Measurements from ENCODE around the gene CEP72.

CEP72 gene

GRCh38 chr5:675111-675870, 63.2 kb downstream of the CEP72 start:
- H4K20me1 ChIP-seq (ENCODE audit: insufficient read depth, low read length) = no peaks in the 10 kb centered on the region

DNA sequence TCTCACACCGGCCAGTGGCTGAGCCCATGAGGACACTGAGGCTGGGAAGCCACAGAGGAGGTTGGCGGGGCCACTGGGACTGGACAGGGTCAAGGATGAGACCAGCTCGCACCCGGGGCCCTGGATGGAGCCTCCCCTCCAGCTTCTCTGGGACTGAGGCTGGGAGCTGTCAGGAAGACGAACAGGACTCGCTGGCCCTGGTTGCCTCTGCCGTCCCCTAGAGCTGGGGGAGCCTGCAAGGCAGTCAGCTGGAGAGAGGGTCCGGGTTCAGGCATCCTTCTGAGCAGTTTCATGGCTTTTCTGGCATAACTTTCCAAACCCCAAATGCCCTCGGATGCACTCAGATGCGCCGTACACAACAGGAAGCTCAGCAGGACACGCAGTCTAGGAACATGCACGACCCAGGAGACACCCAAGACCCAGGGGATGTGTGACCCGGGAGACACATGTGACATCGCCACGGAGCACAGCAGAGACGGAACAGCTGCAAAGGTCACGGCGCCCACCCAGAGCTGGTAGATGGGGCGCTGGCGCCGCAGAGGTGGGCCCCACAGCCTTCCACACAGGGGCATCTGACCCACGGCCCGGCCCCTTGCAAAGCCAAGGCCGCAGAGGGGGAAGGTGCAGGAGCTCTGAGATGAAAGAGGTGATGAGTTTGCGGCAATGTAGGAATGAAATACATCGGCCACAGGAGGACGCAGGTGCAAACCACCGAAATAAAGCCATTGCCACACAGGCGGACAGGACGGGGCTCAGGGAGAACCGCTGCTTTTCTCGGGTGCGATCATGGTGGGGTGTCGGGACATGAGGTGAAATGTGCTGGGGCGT, 63.9 kb downstream of the CEP72 start:
- no peak overlapping the region for H3K9ac ChIP-seq (ENCODE audit: low read length)
- no peaks in the 10 kb centered on the region for H3K9me2 ChIP-seq (ENCODE audit: low read depth, low read length)
- no peaks in the 10 kb centered on the region for H4K20me1 ChIP-seq (ENCODE audit: insufficient read depth, low read length)
- no peak overlapping the region for H2AFZ ChIP-seq (ENCODE audit: low read length)
- H3K4me3 ChIP-seq (ENCODE audit: low read depth, low read length, poor library complexity, severe bottlenecking) = no peak overlapping the region
- H3F3A ChIP-seq (ENCODE audit: insufficient read depth, low read length) = no peaks in the 10 kb centered on the region
- TF ChIP-seq CTCF (IDR thresholded peaks at IDR 0.05; ENCODE audit: low read length) = no peak
- TF ChIP-seq EZH2 (IDR thresholded peaks at IDR 0.05; ENCODE audit: borderline replicate concordance, low read length) = no peak
- H3K9me3 ChIP-seq (ENCODE audit: low read length) = no peaks in the 10 kb centered on the region
- H3K79me2 ChIP-seq (ENCODE audit: insufficient read depth, low read length) = no peaks in the 10 kb centered on the region
- no peaks in the 10 kb centered on the region for H3K4me1 ChIP-seq (ENCODE audit: insufficient read depth, low read length, severe bottlenecking)
- H3K27ac ChIP-seq (ENCODE audit: low read depth, low read length, poor library complexity, severe bottlenecking) = no peak overlapping the region
- no peaks in the 10 kb centered on the region for H3K27me3 ChIP-seq (ENCODE audit: insufficient read depth, low read length)
- no peak overlapping the region for H3K4me2 ChIP-seq (ENCODE audit: low read length)
- no peaks in the 10 kb centered on the region for H3K36me3 ChIP-seq (ENCODE audit: insufficient read depth, low read length)

More at GRCh38 chr5:675111-675870, 63.2 kb downstream of the CEP72 start:
- no peak for TF ChIP-seq EZH2 (IDR thresholded peaks at IDR 0.05; ENCODE audit: borderline replicate concordance, low read length)
- TF ChIP-seq CTCF (IDR thresholded peaks at IDR 0.05; ENCODE audit: low read length) = no peak
- H3F3A ChIP-seq (ENCODE audit: insufficient read depth, low read length) = no peaks in the 10 kb centered on the region
- no peak overlapping the region for H3K4me3 ChIP-seq (ENCODE audit: low read depth, low read length, poor library complexity, severe bottlenecking)
- no peaks in the 10 kb centered on the region for H3K4me1 ChIP-seq (ENCODE audit: insufficient read depth, low read length, severe bottlenecking)
- H2AFZ ChIP-seq (ENCODE audit: low read length) = no peak overlapping the region
- H3K4me2 ChIP-seq (ENCODE audit: low read length) = no peak overlapping the region
- H3K9me3 ChIP-seq (ENCODE audit: low read length) = no peaks in the 10 kb centered on the region
- no peak overlapping the region for H3K27ac ChIP-seq (ENCODE audit: low read depth, low read length, poor library complexity, severe bottlenecking)
- no peaks in the 10 kb centered on the region for H3K9me2 ChIP-seq (ENCODE audit: low read depth, low read length)
- H3K27me3 ChIP-seq (ENCODE audit: insufficient read depth, low read length) = no peaks in the 10 kb centered on the region
- H3K9ac ChIP-seq (ENCODE audit: low read length) = no peak overlapping the region
- no peaks in the 10 kb centered on the region for H3K79me2 ChIP-seq (ENCODE audit: insufficient read depth, low read length)
- no peaks in the 10 kb centered on the region for H3K36me3 ChIP-seq (ENCODE audit: insufficient read depth, low read length)

GRCh38 chr5:676699-677076, 64.5 kb downstream of the CEP72 start:
- Histone ChIP-seq H3K4me3 (ENCODE audit: low read depth, low read length, poor library complexity, severe bottlenecking) (no peak overlapping the region), H4K20me1 (ENCODE audit: insufficient read depth, low read length) (no peaks in the 10 kb centered on the region), H3K4me1 (ENCODE audit: insufficient read depth, low read length, severe bottlenecking) (no peaks in the 10 kb centered on the region), H3K27ac (ENCODE audit: low read depth, low read length, poor library complexity, severe bottlenecking) (no peak overlapping the region), H3K4me2 (ENCODE audit: low read length) (no peak overlapping the region), H2AFZ (ENCODE audit: low read length) (no peak overlapping the region), H3K9ac (ENCODE audit: low read length) (no peak overlapping the region), H3K9me3 (ENCODE audit: low read length) (no peaks in the 10 kb centered on the region), H3K79me2 (ENCODE audit: insufficient read depth, low read length) (no peaks in the 10 kb centered on the region), H3F3A (ENCODE audit: insufficient read depth, low read length) (no peaks in the 10 kb centered on the region), H3K36me3 (ENCODE audit: insufficient read depth, low read length) (no peaks in the 10 kb centered on the region), H3K9me2 (ENCODE audit: low read depth, low read length) (no peaks in the 10 kb centered on the region), H3K27me3 (ENCODE audit: insufficient read depth, low read length) (no peaks in the 10 kb centered on the region)
- no peak for TF ChIP-seq CTCF (IDR thresholded peaks at IDR 0.05; ENCODE audit: low read length)
- TF ChIP-seq EZH2 (IDR thresholded peaks at IDR 0.05; ENCODE audit: borderline replicate concordance, low read length) = no peak
